ENCODE data around the gene EAPP.
"Not testable (repeated sequence)": the region's sequence is repeated elsewhere in the genome, so short reads cannot be mapped to it uniquely, and the experiment has no call there.

EAPP gene

GRCh38 chr14:34484726-34485125 is 54.8 kb downstream of the EAPP start:
- no peak for DNase-seq (ENCODE audit: low read depth in 3 of 3)

DNA sequence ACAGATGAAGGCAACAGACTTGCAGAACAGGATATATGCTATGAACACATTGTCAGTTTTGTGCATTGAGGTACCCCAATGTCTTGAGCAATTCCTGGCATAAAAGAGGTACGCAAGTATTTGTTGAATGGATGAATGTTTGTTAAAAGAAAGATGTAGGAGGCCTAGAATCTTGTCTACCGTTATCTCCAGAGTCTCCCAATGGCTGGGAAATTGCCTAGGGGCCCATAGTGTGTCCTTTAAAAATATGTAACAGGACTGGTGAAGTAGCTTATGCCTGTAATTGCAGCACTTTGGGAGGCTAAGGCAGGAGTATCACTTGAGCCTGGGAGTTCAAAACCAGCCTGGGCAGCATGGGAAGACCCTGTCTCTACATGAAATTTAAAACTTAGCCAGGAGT is 57.0 kb downstream of the EAPP start:
- DNase-seq (ENCODE audit: low read depth in 3 of 3), result no peak

GRCh38 chr14:34479694-34480093 is 59.8 kb downstream of the EAPP start:
- no peak for DNase-seq (ENCODE audit: low read depth in 3 of 3)

DNA sequence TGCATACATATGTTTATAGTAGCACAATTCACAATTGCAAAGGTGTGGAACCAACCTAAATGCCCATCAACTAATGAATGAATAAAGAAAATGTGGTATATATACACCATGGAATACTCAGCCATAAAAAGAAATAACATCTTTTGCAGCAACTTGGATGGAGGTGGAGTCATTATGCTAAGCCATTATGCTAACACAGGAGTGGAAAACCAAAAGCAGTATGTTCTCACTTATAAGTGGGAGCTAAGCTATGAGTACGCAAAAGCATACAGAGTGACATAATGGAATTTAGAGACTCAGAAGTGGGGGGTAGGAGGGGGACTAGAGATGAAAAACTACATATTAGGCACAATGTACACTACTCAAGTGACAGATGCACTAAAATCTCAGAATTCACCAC is 61.2 kb downstream of the EAPP start:
- DNase-seq (ENCODE audit: low read depth in 3 of 3), result no peak

DNA sequence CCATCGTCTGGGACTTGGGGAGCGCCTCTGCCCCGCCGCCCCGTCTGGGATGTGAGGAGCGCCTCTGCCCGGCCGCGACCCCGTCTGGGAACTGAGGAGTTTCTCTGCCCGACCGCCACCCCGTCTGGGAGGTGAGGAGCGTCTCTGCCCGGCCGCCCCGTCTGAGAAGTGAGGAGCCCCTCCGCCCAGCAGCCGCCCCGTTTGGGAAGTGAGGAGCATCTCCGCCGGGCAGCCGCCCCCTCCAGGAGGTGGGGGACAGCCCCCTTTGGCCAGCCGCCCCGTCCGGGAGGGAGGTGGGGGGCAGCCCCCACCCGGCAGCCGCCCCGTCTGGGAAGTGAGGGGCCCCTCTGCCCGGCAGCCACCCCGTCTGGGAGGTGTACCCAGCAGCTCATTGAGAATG is 63.5 kb downstream of the EAPP start:
- not testable (repeated sequence) for DNase-seq (ENCODE audit: low read depth in 3 of 3)

DNA sequence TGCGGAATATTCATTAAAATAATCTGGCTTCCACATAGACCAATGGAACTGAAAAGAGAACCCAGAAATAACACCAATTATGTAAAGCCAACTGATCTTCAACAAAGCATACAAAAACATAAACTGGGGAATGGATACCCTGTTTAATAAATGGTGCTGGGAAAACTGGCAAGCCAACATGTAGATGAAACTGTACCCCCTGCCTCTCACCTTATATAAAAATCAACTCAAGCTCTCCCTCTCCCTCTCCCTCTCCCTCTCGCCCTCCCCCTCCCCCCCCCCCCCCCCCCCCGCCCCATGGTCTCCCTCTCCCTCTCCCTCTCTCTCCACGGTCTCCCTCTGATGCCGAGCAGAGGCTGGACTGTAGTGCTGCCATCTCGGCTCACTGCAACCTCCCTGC is 64.3 kb downstream of the EAPP start:
- DNase-seq (ENCODE audit: low read depth in 3 of 3), result no peak

DNA sequence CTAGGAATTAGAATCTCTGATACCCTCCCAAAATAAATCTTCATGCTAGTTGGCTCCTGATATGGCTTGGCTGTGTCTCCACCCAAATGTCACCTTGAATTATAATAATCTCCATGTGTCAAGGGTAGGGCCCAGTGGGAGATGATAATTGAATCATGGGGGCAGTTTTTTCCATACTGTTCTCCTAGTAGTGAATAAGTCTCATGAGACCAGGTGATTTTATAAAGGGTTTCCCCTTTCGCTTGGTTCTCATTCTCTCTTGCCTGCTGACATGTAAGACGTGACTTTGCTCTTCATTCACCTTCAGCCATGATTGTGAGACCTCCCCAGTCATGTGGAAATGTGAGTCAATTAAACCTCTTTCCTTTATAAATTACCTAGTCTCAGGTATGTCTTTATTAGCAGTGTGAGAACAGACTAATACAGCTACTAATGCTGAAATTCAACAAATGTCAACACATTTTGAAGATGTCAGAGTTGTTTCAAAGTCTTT is 65.3 kb downstream of the EAPP start:
- no peak for DNase-seq (ENCODE audit: low read depth in 3 of 3)

DNA sequence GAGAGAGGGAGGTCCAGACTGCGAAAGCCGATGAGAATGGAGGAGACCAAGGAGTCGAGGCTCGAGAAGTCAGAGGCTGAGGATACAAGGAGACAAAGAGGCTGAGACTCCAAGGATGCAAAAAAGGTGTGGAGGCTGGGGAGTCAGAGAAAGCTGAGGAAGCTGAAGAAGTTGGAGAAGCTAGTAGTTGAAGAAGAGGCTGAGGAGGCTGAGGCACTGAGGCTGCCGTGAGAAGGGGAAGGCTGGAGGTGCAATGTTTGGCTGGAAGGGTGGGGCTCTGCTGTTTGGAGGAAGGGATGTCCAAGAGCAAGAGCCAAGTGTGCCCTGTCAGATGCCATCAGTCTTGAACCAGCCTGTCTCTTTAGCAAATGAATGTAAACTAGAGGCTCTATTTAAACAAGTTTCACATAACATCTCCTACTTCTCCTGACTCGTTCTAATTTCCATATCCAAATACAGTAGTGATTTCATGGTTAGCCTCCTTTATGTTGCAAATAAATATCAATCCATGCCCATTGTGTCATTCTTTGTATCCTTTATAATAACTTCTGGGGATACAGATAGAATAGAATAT is 66.7 kb downstream of the EAPP start:
- no peak for DNase-seq (ENCODE audit: low read depth in 3 of 3)

DNA sequence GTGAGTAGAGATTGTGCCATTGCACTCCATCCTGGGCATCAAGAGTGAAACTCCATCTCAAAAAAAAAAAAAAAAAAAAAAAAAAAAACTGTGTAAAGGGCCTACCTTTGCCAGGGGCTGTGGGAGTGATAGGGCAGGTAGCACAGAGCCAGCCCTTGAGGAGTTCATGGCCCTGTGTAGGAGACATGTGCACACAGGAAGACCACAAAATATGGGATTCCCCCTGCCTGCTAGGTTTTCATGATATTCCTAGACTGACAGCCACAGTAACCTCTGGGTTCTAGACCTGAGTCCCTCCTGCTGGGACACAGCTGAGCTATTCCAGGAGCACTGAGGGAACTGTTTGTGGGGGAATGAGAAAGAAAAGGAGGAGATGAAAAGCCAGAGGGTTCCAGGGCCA is 69.2 kb downstream of the EAPP start:
- no peak for DNase-seq (ENCODE audit: low read depth in 3 of 3)

- no peak for DNase-seq (ENCODE audit: low read depth in 3 of 3)
These were observed 72.8 kb downstream of the EAPP start for GRCh38 chr14:34466691-34467090.

All from stimulated activated CD4-positive, alpha-beta T cell treated with anti-CD3 and anti-CD28 coated beads, TNF-alpha, amount 100 ng/mL, for 4 hours (primary cell).